Measurements from ENCODE around the gene TRRAP.

TRRAP gene

DNA sequence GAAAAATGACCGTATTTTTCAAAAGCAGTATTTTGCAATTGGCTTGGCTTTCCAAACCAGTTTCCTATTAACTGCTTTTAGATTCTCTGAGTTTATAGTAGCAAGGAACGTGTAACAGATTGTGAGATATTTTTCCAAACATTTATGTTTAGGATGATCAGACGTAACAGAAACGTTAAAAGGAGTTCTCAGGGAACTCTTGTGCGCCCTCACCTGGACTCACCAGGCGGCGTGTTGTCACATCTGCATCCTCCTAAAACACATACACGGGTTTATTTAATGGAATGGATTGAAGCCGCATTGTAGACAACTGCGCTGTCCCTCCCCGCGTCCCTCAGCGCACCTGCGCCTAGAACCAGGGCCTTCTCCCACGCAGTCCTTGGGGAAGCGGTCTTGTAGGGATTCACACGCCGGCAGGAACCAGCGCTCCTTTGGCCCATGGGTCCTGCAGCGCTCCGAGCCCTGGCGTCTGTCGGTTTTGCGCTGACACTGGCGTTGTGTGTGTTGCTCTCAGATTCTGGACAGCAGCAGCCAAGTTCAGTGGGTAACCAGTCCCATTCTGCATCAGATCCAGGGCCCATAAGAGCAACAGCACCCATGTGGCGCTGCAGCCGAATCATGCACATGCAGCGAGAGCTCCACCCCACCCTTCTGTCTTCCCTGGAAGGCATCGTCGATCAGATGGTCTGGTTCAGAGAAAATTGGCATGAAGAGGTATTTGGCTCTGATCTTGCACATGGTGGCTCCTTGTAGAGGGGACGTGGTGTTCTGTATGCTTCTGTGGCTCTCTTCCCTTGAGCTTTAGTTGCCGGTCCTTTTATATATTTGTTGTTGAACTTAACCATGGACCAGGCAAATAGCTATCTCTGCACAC lies 114.9 kb downstream of the TRRAP start:
- no peak for DNase-seq

DNA sequence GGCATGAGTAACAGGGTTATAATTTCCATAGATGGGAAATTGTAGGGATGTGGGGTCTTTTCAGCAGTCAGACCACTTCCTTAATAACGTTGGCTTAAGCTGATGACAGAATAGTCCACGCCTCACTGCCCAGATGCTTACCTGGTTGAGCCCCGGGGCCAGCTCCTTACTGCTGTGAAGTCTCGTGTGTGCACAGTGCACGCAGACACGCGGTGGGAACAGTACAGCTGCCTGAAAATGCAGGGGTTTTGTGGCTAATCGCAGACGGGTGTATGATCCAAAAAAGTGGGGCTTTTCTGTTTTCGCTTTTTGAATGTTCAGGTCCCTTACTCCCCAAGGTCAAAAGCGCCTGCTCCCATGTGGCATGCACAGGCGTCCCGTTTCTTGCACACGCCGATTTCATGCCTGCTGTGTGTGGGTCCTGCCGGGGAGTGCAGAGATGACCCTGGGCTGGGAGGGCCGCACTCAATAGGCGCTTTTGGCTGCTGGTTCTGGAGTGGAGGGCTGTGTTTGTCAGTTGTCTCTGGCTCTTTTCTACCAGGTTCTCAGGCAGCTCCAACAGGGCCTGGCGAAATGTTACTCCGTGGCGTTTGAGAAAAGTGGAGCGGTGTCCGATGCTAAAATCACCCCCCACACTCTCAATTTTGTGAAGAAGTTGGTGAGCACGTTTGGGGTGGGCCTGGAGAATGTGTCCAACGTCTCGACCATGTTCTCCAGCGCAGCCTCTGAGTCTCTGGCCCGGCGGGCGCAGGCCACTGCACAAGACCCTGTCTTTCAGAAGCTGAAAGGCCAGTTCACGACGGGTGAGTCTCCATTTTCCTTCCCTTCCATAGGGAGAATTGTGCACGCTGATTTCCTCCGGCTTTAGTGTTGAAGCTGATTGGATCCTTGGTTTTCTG lies 116.0 kb downstream of the TRRAP start:
- no peak for DNase-seq

DNA sequence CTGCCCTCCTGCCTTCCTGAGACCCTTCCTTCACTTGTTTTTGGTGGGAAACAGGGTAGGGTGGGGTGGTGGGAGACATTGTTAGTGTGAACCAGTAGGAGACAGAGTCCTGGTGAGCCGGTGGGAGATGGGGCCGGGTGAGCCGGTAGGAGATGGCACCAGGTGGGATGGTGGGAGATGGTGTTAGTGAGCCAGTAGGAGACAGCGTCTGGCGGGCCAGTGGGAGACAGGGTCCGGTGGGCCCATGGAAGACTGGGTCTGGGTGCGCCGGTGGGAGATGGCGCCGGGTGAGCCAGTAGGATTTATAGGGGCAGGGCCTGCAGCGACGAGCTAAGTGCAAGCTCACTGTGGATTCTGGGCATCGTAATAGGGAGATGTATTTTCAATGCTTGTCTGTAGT lies 116.8 kb downstream of the TRRAP start:
- DNase-seq, result no peak

DNA sequence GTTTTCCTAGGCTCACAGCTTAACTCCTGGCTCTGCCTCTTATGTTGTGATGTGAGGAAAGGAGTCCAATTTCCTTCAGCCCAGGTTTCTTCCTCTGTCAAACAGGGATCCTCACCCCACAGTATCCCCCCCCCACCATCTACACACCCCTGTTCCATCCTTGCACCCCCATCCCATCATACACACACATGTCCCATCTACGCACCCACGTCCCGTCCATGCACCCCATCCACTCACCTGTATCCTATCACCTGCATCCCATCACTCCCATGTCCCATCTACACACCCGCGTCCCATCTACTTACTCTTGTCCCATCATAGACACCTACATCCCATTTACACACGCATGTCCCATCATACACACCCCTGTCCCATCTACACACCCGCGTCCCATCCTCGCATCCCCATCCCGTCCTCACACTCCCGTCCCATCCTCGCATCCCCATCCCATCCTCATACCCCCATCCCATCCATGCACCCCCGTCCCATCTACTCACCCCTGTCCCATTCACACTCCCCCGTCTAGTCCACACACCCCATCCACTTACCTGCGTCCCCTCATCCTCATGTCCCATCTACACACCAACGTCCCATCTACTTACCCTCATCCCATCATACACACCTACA lies 117.3 kb downstream of the TRRAP start:
- no peak for DNase-seq

DNA sequence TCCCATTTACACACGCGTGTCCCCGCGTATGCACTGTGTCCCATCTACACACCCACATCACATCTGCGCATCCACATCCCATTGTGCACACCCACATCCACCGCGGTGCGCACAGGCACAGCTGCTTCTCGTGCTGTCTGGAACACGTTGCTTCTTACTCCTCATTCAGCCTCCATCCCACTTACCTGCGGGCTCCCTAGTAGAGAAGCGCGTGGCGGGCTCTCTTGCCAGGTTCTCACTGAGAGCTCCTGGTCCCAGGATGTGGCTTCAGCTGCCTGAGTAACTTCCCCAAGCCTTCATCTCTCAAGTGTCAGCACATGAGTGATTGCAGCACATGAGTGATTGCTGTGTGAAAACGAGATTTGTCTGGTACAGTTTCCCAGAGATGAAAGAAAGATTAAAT lies 117.8 kb downstream of the TRRAP start:
- no peak for DNase-seq

DNA sequence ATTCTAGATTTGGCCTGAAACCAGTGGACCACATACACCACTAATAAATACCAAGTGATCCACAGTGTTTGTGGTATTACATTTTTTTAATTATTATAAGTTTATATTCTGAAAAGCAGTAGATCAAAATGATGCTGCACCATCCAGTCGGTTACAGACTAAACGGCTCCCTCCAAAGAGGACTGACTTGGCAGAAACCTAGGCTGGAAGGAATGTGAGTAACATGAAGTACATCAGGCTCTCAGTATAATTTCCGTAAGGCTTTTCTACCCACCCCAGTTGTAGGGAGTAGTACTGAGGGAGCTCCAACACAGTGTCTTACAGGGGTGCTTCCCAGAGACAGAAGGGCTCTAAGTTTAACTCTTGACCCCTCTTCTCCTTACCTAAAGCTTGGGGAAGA lies 119.5 kb downstream of the TRRAP start:
- no peak for DNase-seq

DNA sequence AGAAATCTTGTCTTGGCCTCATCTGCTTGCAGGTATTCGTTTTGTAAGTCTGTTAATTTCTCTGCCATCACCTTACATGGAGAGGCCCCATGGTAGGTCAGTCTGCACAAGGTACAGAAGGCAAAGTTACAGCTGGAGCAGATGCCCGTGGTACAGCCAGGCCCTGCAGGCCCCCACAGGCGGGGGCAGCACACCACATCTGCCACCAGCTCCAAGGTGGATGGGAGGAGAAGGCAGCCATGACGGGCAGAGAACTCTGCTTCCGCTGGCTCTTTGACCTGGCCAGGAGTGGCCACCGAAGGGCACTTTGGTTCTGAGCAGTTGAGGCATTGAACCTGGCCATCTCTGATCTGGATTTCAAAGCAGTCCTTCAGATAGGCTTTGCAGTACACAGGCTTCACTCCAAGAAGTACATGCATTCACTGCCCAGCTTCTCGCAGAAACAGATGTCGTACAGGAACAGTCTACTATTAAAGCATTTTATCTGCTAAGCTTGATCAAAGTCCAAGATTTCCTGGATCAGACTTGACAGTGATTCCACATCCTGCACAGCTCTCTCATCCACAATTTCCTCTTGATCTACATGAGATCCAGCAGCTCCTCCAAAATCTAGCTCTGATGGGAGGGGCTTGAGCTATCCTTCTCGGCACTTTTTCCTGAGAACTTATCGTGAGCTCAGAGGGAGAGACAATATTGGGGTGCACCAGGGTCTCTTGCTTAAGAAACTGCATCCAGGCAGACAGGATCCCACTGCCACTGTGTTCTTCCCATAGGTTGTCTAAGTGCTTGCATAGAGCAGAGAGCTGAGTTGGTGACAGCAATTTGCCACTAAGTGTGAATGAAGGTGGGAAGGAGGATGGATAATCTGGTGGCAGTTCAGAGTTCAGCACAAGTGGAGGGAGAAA lies 120.7 kb downstream of the TRRAP start:
- no peak for DNase-seq

DNA sequence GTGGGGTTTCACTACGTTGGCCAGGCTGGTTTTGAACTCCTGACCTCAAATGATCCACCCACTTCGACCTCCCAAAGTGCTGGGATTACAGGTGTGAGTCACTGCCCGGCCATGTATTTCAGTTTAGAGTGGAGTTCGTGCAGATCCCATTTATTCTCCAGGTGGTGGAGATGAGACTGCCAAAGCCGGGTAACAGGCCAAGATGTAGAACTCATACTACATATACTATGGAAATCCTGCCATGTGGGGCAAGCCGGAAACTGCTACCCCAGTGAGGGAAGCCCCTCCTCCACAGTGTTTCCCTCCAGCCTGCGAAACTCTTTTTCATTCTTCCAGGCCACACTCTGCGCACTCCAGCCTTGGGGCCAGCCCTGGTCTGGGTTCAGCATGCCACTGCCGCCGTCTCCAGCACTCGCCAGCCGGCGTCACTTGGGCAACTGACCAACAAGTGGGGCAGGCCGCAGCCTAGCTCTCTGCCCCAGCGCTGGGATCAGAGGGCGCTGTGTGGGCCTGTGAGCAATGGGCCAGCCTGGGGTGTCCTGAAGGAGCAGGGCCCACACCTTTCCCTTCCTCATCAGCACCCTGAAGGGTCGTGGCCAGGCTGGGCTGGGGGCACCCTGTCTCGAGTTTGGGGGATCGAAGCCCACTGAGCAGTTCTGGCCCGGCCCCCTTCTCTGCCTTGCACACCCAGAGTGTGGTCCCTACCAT lies 122.0 kb downstream of the TRRAP start:
- DNase-seq, result no peak

DNA sequence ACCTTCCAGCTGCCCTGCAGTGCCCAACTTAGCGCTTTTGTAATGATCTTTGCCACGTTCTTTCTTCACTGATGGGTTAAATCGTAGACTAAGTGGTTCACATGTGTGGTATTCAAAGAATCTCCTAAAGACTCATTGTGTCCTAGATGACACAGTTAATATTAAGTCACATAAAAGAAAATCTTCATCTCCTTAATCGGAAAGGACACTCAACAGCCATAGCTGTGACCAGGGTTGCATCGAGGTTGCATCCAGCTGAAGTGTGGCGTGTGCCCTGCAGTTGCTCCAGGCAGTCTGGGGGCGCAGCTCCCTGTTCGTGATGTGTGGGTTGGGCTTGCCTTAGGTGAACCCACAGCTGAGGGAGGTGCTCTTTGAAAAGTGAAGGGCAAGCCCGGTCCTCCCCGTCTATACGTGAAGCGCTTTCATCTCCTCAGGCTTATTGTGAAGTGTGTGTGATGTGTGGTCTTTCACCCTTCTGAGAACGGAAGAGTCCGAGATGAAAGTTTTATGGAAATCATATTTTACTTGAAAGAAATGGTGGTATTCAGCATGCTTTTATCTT lies 122.7 kb downstream of the TRRAP start:
- no peak for DNase-seq

DNA sequence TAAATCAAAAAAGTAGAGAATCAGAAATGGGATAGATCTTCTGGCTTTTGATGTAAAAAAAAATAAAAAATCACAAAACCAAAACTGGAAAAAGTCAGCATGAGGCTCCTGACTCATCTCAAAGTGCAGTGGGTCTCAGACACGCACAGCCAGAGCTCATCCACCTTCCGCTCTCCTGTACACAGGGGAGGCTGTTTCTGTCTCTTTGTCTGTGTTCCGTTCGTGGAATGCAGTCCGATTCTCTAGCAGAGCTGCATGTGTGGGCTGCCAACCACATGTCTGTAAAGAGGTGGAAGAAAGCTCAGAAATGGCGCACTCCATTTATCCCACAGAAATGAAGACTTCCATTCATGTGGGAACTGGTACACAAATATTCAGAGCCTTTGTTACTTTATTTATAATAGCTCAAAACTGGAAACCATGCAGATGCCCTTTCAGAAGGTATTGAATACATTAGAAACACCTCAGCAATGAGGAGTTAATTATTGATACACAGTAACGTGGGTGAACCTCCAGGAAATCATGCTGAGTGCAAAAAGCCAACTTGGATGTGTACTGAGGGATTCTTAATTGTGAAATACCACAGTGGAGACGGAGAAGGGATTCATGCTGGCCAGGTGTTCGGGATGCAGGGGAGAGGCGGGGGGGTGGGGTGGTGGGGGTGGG lies 123.3 kb downstream of the TRRAP start:
- no peak for DNase-seq

DNA sequence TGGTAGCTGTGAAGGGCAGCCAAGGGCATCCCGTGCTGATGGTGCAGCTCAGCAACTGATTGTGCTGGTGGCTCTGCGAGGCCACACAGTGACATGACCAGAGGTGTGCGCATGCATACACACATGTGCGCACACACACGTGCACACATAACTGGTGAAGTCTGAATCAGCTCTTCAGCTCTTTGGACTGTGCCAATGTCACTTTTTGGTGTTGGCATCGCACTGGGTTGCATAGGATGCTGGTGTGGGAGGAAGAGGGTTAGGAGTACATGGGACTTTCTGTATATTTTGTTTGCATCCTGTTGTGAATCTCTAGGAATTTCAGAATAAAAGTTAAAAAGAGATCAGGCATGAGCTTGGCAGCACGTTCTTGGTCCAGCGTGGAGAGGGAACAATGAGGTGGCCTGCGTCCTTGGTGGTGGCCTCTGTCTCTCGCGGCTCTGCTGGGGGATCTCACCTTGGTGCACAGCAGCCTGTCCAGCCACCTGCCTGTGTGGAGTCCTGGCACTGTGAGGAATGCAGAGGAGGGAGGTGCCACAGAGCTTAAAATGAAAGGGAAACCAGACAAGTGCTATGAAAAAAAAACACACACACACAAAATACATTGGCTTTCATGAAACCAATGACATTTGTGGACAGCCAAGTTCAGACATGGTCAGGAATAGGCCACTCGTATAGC lies 124.0 kb downstream of the TRRAP start:
- no peak for DNase-seq

DNA sequence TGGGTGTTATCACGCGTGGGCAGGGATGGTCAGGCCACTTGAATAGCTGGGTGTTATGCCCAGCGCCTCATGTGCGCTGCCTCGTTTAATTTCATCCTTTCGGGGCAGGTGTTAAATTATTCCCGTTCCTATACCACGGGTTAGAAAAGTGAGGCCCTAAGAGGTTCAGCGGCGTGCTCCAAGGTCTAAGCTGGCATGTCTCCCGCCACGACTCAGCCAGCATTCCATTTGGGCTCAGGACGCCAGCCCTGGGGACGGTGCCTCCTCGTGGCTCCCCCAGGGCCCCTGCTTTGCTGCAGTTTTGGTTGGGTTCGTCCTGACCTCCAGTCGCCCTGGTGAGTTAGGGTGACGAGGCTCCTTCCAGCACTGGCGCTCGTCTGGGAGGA lies 124.5 kb downstream of the TRRAP start:
- no peak for DNase-seq

DNA sequence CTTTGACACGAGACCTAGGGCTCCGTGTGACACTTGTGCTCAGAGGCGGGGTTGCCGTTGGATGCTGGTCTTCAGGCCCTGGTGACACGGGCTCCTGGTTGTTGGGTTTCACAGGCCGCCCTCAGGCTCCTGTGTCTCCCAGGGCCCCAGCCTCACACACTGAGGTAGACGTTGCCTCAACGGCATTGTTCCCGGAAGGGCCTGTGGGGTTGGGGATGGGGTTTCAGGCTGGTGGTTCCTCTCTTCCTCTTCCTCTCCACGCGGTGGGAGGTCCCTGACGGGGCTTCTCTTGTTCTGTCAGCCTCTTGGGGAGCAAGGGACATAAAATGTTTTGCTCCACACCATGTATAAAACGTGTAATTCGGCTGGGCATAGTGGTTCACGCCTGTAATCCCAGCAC lies 125.1 kb downstream of the TRRAP start:
- DNase-seq, result no peak

DNA sequence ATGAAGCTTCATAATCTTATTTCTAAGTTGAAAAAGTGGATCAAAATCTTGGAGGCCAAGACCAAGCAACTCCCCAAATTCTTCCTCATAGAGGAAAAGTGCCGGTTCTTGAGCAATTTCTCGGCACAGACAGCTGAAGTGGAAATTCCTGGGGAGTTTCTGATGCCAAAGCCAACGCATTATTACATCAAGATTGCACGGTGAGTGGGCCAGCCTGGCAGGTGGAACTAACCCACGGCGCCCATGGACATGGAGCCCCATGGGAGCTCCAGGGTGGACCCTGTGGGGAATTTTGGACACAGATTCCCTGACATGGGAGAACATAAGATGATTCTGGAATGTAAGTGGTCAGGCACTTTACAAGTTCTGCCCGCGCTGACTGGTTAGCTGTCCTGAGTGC lies 125.9 kb downstream of the TRRAP start:
- no peak for DNase-seq

DNA sequence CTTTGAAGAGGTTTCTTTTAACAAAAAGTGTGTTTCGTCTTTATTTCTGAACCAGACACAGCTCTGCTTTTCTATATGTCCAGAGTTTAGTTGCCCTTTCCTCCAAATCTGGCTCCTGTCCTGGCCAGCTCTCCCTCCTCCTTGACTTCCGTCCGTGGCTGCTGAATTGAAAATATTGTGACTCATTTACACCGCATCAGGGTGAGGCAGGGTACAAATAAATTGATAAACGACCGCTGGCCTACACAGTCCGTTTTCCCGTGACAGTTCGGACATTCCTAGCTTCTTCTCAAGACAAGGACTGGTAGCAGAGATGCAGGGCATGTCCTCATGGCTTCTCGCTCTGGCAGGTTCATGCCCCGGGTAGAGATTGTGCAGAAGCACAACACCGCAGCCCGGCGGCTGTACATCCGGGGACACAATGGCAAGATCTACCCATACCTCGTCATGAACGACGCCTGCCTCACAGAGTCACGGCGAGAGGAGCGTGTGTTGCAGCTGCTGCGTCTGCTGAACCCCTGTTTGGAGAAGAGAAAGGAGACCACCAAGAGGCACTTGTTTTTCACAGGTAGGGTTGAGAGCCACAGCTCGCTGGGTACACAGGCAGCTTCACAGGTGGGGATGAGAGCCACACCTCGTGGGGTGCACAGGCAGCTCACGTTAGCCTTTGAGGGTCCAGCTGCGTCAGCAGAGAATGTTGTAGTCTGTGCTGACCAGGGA lies 126.6 kb downstream of the TRRAP start:
- DNase-seq, result no peak

DNA sequence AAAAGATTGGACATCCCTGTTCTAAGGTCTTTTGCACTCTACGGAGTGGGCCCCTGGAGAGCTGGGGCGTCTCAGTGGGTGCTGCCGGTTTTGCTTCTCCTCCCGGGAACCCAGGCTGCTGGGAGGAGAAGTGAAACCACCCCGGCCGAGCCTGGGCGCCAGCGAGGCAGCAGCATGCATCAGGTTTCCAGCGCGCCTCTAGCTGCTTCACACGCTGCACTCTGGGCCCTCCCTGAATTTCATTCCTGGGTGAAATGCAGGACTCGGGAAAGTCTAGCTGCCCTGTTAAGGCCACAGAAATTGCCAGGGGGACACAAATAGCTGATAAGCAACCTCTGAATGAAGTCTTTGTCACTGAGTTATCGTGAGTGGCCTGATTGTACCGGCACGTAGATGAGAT lies 127.4 kb downstream of the TRRAP start:
- no peak for DNase-seq

DNA sequence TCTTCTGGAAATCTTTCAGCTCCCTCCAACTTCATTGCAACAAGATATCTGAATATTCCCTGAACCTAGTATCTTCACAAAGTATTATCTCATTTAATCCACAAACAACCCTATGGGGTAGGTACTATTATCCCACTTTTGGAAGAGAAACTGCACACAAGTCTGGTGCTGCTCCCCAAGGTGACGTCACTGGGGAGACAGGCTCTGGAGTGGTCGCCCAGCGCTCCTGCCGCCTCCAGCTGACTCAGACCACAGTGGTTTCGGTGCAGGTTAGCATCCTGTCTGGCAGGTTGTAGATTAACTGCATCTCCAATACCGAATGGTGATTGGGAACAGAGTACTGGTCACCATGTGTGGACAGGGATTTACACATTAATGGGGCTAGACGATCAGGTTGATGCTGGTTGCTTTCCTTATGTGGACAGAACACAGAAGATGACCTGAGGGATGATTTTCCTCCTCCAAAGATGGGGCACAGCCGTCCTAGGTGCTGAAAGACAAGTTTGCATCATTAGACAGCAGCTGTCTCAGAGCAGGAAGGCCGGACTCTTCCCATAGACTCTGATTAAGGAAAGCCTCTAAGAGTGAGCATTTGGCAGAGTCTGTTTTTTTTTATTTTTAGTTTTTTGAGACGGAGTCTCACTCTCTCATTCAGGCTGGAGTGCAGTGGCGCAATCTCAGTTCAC lies 128.6 kb downstream of the TRRAP start:
- DNase-seq, result no peak

DNA sequence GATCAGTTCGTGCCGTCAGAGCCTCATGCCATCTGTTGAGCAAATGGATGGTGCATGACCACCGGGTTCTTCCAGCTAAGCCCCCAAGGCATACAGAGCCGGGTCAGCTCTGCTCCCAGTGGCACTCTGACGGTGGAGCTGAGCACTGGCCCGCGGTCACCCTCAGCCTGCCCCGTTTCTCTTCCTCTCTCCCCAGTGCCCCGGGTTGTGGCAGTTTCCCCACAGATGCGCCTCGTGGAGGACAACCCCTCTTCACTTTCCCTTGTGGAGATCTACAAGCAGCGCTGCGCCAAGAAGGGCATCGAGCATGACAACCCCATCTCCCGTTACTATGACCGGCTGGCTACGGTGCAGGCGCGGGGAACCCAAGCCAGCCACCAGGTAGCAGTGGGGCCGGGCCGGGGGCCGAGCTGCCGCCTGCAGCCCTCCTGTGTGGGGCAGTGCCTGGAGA lies 129.9 kb downstream of the TRRAP start:
- DNase-seq, result no peak
